T-cell (primary cell): ENCODE data around the gene NADK2. TPM values are rescaled to one million over a fixed set of nuclear protein-coding genes. Genes with fewer than 3 reads are reported as not detected.

Experiments used
- ATAC-seq, 4 experiments: fragments of 200-7000 bp in 3 of 4; fragments of 150-1000 bp in 1 of 4; cut with Tn5 transposase; replicated peaks in 1 of 4; 1 replicate in 3 of 4; 2 replicates in 1 of 4; pipeline ENCODE4 v1.10.0; 2021; ENCODE audit warnings: moderate library complexity in 3 of 4, mild to moderate bottlenecking in 2 of 4, moderate number of reproducible peaks in 1 of 4
- CTCF ChIA-PET, 2 donors: fragments of 300-600 bp; sonication (Branson Sonifier 250); formaldehyde crosslinking; loops; one replicate each; lab custom pipeline; 2022; ENCODE audit warnings: antibody characterized with exemption in 2 of 2; lab: Charles Lee
- POLR2A ChIA-PET, 2 donors: fragments of 300-600 bp; sonication (Branson Sonifier 250); formaldehyde crosslinking; loops; one replicate each; lab custom pipeline; 2022; ENCODE audit warnings: antibody characterized with exemption in 2 of 2; lab: Charles Lee
- DNase-seq, 35 experiments: peaks; one replicate each; pipeline versions ENCODE4 v3.0.0 to v3.0.0-alpha.2; 2013 to 2023
- H3K27ac ChIP-seq: one replicate; pipeline ENCODE4 v1.5.1; 2013; ENCODE audit warnings: low read length
- H3K27me3 ChIP-seq, 2 experiments: replicated peaks in 1 of 2; 1 replicate in 1 of 2; 2 replicates in 1 of 2; pipeline versions ENCODE4 v1.6.1 to v1.7.0; 2013; ENCODE audit warnings: low read length in 1 of 2, mixed read lengths in 1 of 2; ENCODE audit not compliant: control insufficient read depth in 2 of 2, insufficient read depth in 2 of 2; ENCODE audit errors: extremely low read depth in 1 of 2
- H3K36me3 ChIP-seq, 2 donors: 1 replicate in 1 of 2; 2 replicates in 1 of 2; pipeline versions ENCODE4 v1.6.1 to v1.7.0; 2013; ENCODE audit warnings: low read length in 1 of 2; ENCODE audit not compliant: control insufficient read depth in 2 of 2, insufficient read depth in 1 of 2; ENCODE audit errors: extremely low read depth in 1 of 2
- H3K4me1 ChIP-seq, 2 experiments: 1 replicate in 1 of 2; 2 replicates in 1 of 2; pipeline versions ENCODE4 v1.6.1 to v1.7.0; 2013; ENCODE audit warnings: low read length in 2 of 2, mixed read lengths in 1 of 2; ENCODE audit not compliant: insufficient read depth in 2 of 2, control insufficient read depth in 1 of 2; ENCODE audit errors: extremely low read depth in 1 of 2
- H3K4me3 ChIP-seq, 2 donors: 1 replicate in 1 of 2; 2 replicates in 1 of 2; pipeline versions ENCODE4 v1.5.1 to v1.7.0; 2013; ENCODE audit warnings: mild to moderate bottlenecking in 2 of 2, low read length in 1 of 2, moderate library complexity in 1 of 2; ENCODE audit not compliant: control insufficient read depth in 1 of 2; ENCODE audit errors: extremely low read depth in 1 of 2
- H3K9me3 ChIP-seq: 2 replicates; pipeline ENCODE4 v1.7.0; 2013
- H3K27ac Mint-ChIP-seq, 2 donors: one replicate each; pipeline ENCODE4 v1.8.0; 2020 to 2021; ENCODE audit warnings: mild to moderate bottlenecking in 2 of 2, mixed read lengths in 2 of 2
- H3K27me3 Mint-ChIP-seq, 2 donors: one replicate each; pipeline ENCODE4 v1.8.0; 2021 to 2022; ENCODE audit warnings: mixed read lengths in 2 of 2
- H3K36me3 Mint-ChIP-seq: one replicate; pipeline ENCODE4 v1.8.0; 2021; ENCODE audit warnings: mixed read lengths
- H3K4me1 Mint-ChIP-seq, 3 donors: one replicate each; pipeline ENCODE4 v1.8.0; 2020 to 2022; ENCODE audit warnings: mixed read lengths in 3 of 3, mild to moderate bottlenecking in 1 of 3
- H3K4me3 Mint-ChIP-seq, 3 donors: one replicate each; pipeline ENCODE4 v1.8.0; 2020 to 2022; ENCODE audit warnings: mild to moderate bottlenecking in 3 of 3, mixed read lengths in 3 of 3, moderate library complexity in 3 of 3
- H3K9me3 Mint-ChIP-seq, 3 donors: one replicate each; pipeline ENCODE4 v1.8.0; 2020 to 2022; ENCODE audit warnings: mixed read lengths in 3 of 3
- WGBS: methylation state at CpG from one replicate; pipeline ENCODE4 v1.1.5; 2013; ENCODE audit warnings: missing lambda C conversion rate; ENCODE audit not compliant: insufficient coverage; 5-methylcytosine and 5-hydroxymethylcytosine counted together
- total RNA-seq, 35 experiments: library from RNA in 6 of 35; stranded (reverse) in 6 of 35; fragments of 120-200 nt in 1 of 35; gene quantifications; one replicate each; pipeline versions ENCODE4 v1.2.1 to v1.2.4 and lab custom pipeline; 2013 to 2026

Gene NADK2
- total RNA-seq, 5 donors from 2014 or later (not counting 1 experiment from before 2014, with no cell fraction given), result 10.3 to 13.9 (median 13.2) TPM

DNA sequence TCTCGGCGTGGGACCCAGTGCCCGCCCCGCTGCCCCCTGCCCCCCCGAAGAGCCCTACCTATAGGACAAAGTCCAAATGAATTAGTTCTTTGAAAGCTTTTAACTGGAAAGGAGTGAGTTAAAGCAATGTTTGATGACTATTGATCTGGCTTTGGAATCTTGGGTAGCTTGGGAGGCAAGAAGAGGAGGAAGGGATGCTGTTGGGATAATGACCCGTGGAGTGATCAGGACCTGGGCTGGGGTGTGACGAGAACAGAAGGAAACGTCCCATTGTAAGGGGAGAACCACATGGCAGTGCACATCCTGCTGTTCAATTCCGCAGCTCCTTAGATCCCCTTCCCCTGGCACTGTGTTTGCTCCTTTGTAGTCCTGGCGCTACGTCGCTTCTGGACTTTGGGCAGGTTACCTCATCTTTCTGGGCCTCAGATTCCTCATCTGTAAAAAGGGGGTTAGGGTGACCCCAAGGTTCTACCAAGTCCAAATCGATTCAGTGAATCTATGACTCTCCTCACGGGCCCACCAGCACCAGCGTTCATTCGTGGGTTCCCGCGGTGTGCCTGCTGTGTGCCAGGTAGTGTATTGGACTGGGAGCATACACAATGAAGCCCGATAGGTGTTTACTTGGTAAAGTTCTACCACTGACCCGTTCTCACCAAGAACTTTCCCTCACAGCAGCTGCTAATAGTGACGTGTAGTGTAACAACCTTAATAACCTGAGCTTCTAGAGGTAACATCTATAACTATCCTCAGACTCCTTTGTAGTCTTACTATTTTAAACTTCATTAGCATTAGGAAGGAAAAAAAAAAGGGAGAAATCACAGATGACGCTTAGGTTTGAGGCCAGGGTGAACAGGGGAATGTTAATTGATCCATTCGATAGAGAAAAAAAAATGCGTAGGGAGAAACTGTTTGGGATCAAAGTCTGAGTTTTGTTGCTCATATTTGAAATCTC lies 1.1 kb upstream of the NADK2 start:
- peak overlapping the region; percentile 77 to 91 for H3K4me3 ChIP-seq
- H3K36me3 ChIP-seq, result no peaks in the 10 kb centered on the region
- no peaks in the 10 kb centered on the region for H3K9me3 ChIP-seq
- Mint-ChIP-seq H3K36me3 (no peaks in the 10 kb centered on the region), H3K9me3 (no peaks in the 10 kb centered on the region), H3K4me1 (peaks cover 43 to 46% (median 45%) of the 10 kb centered on the region in 3 donors), H3K27ac (peak overlapping the region; percentile 95 to 97), H3K4me3 (peak overlapping the region; percentile 83 to 92 (median 89)), H3K27me3 (peaks cover 0 to 1% of the 10 kb centered on the region in 2 donors)
- ATAC-seq, result no peak
- POLR2A ChIA-PET, result interaction anchor here (0.5 to 0.9 kb wide), 6 partner anchors 9 to 1304 kb away, joined by 3 to 8 read pairs (median 6); no protein-coding TSS in a partner anchor
- 40% methylated on average over 2 of the region's 24 CpGs for WGBS
- DNase-seq, result peak in 4 of 35 experiments; percentile 3 to 22 (median 6)
- H3K4me1 ChIP-seq, result peaks cover 8 to 20% of the 10 kb centered on the region in 2 experiments
- H3K27ac ChIP-seq, result peak overlapping the region; percentile 97
- CTCF ChIA-PET, result interaction anchor here (0.6 to 2.9 kb wide), 8 partner anchors 10 to 1313 kb away, joined by 3 to 8 read pairs (median 4); partner anchors contain the start of gene DNAJC21 (in 1 of the 2)
- H3K27me3 ChIP-seq, result no peaks in the 10 kb centered on the region

DNA sequence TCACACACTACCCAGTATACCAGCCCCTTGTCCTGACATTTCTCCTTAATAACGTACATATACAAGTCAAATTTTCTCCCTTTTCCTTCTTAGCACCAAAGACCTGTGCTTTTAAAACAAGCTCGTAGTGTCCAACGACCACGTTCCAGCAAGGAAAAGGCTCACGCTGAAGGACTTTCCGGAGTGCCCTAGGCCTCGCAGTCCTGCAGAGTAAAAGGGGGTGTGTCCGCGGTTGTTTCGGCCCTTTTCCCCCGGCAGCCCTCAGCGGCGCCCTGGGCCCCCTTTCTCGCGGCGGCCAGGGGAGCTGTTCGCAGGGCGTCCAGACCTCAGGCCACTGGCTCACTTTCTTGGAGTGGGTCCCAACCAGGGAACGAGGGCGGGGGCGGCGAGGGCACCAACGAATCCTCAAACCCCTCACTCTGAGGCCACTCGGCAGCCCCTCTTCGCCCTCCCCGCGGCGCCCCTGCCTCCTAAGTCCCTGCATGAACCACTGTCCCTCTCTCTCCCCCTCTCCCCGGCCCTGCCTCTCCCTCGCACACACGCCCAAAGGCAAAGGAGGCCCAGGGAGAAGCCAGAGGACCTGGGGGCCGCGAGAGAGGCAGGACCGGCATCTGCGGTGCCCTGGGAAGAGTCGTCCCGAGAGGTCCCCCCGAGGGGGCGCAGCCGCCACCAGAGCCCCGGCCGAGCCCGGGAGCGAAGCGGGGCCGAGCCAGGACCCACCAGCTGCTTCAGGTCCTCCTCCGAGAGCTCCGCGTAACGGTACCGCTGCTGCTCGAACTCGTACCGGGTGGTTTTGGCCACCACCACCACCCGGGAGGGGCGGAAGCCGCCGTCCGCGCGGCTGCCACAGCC lies 720 bp downstream of the NADK2 start:
- ChIA-PET POLR2A (interaction anchor here in 1 of 2 donors (0.6 kb wide), 1 partner anchor 1311 kb away, joined by 3 read pairs; no protein-coding TSS in a partner anchor), CTCF (interaction anchor here (0.8 to 2.9 kb wide), 9 partner anchors 14 to 1312 kb away, joined by 3 to 8 read pairs (median 4); partner anchors contain the start of genes DNAJC21 (in 1 of the 2), LMBRD2 (in 1 of the 2) and SKP2 (in 1 of the 2))

DNA sequence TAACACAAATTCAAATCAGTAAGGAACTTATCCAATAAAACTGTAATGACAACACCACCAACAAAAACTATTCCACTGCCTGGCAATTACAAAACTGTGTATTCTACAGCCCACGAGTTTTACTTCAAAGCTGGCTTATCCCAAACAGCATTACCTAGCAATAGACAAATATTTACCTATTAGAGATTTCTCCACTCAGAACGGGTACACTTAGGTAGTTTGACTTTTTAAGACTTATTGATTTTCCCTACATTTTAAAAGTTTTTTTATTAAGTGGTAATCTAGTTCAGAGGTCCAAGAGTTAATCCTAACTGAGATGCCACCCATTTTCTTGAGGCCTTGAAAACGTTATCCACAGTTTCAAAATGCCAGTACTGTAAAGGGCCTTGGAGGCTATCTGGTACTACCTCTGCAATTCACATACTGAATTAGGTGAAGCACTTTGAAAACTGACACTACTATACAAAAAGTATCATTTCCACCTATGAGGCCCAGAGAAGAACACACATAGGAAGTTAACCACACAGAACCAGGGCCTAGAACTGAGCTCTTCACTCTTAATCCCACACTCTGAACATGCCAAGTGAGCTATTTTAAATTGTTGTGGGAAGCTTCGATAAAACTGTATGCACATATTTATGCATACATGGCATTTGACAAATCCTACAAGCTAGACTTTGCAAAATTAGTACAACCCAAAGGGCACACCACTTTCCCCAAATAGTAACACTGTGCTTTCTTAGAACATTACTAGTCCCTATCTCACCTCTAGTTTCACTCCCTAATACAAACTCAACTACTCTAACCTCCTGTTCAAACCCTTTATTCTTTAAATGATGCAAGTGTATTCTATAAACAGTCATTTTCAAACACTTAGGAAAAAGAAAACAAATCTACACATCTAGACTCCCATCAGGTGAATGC lies 2.1 kb downstream of the NADK2 start:
- peaks cover 8 to 20% of the 10 kb centered on the region in 2 experiments for H3K4me1 ChIP-seq
- H3K4me3 ChIP-seq, result no peak overlapping the region
- Mint-ChIP-seq H3K9me3 (no peaks in the 10 kb centered on the region), H3K27me3 (no peaks in the 10 kb centered on the region), H3K27ac (peak overlapping the region; percentile 86 to 91), H3K4me1 (peaks cover 49 to 56% (median 50%) of the 10 kb centered on the region in 3 donors), H3K36me3 (no peaks in the 10 kb centered on the region), H3K4me3 (peak overlapping the region; percentile 78 to 83 (median 83))
- CTCF ChIA-PET, result interaction anchor here (0.5 to 0.9 kb wide), 2 partner anchors 12 to 1139 kb away, joined by 3 to 6 read pairs; no protein-coding TSS in a partner anchor
- POLR2A ChIA-PET, result no interaction called here
- H3K27ac ChIP-seq, result peak overlapping the region; percentile 88
- H3K36me3 ChIP-seq, result no peaks in the 10 kb centered on the region
- DNase-seq (peak in 1 of 35 experiments; percentile 11), ATAC-seq (no peak)
- no CpG with 5 or more reads among the region's 4 CpGs for WGBS
- H3K9me3 ChIP-seq, result no peaks in the 10 kb centered on the region
- no peaks in the 10 kb centered on the region for H3K27me3 ChIP-seq

More for the DNA sequence above, 720 bp downstream of the NADK2 start:
- no peaks in the 10 kb centered on the region for H3K27me3 ChIP-seq
- peaks cover 49 to 56% (median 50%) of the 10 kb centered on the region in 3 donors for H3K4me1 Mint-ChIP-seq
- no peaks in the 10 kb centered on the region for H3K36me3 ChIP-seq
- peaks cover 8 to 20% of the 10 kb centered on the region in 2 experiments for H3K4me1 ChIP-seq
- peak overlapping the region; percentile 77 to 91 for H3K4me3 ChIP-seq
- no peaks in the 10 kb centered on the region for H3K9me3 Mint-ChIP-seq
- 3% methylated on average over 55 of the region's 61 CpGs for WGBS
- peak in 2 of 4 experiments; percentile 6 to 15 for ATAC-seq
- peak overlapping the region; percentile 88 for H3K27ac ChIP-seq
- H3K27me3 Mint-ChIP-seq, result no peaks in the 10 kb centered on the region
- peak overlapping the region; percentile 78 to 83 (median 83) for H3K4me3 Mint-ChIP-seq
- peak overlapping the region; percentile 86 to 91 for H3K27ac Mint-ChIP-seq
- peak in 20 of 35 experiments; percentile 1 to 46 (median 14) for DNase-seq
- no peaks in the 10 kb centered on the region for H3K36me3 Mint-ChIP-seq
- no peaks in the 10 kb centered on the region for H3K9me3 ChIP-seq

DNA sequence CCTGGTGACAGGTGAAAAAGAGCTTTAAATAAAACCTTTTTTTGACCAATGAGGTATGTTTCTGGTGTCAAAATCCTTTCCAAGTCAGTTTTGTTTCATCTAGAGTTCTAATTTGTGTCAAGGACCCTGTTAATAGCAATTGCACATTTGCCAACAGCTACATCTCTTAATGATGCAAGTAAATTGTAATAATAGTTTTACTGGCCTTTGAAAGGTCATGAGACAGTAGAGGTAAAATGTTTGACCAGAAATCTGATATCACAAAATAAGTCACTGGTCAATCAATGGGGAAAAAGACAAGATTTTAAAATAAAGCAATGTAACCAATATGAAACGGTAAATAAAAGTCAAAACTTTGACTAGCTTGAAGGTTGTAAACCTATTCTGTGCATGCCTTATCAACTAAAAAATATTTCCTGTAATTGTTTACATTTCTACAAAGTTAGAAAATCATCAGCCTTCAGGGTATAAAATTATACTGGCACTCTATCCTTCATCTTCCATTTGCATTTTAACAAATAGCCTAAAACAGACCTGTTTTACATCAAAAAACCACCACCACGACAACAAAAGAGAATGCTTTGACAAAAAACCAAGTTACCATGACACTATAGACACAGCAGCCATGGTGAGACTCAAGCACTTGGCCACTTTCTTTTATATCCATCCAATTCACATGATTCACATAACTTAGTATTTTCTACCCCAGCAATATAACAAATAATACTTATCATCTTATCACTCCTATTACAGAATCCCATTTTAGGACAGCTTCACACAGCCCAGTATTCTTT lies 3.0 kb downstream of the NADK2 start:
- peaks cover 8 to 20% of the 10 kb centered on the region in 2 experiments for H3K4me1 ChIP-seq
- no peak overlapping the region for H3K4me3 ChIP-seq
- no peaks in the 10 kb centered on the region for H3K27me3 ChIP-seq
- Mint-ChIP-seq H3K27ac (peak overlapping the region; percentile 7 to 86), H3K27me3 (no peaks in the 10 kb centered on the region), H3K4me3 (no peak overlapping the region), H3K4me1 (peaks cover 44 to 52% (median 48%) of the 10 kb centered on the region in 3 donors), H3K36me3 (no peaks in the 10 kb centered on the region), H3K9me3 (no peaks in the 10 kb centered on the region)
- H3K36me3 ChIP-seq, result no peaks in the 10 kb centered on the region
- DNase-seq (no peak), ATAC-seq (no peak)
- ChIA-PET POLR2A (no interaction called here), CTCF (interaction anchor here in 1 of 2 donors (0.9 kb wide), 1 partner anchor 12 kb away, joined by 3 read pairs; no protein-coding TSS in a partner anchor)
- no peaks in the 10 kb centered on the region for H3K9me3 ChIP-seq
- no peak overlapping the region for H3K27ac ChIP-seq
- WGBS, result 82% methylated on average over 1 of the region's 2 CpGs

DNA sequence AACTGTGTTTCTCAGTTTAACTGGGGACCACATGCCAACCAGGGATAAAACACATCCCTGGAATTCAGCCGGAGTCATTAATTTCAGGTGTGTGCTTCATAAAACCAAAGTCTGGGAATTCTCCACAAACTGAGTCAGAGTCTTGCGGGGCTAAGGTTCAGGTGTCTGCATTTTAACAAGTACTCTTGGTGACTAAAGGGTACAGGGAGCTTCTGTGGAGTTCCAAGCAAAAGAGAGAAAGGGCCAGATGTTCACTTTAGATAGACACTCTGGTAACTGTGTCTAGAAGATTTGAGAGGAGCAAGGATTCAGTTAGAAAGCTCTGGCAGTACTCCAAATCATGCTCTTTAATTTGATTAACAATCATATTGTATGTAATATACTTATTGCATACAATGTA lies 4.0 kb downstream of the NADK2 start:
- H3K4me1 Mint-ChIP-seq, result peaks cover 38 to 45% (median 40%) of the 10 kb centered on the region in 3 donors
- CTCF ChIA-PET, result no interaction called here

More for the DNA sequence above, 4.0 kb downstream of the NADK2 start:
- Mint-ChIP-seq H3K27ac (peak overlapping the region in 1 of 2 donors; percentile 39), H3K27me3 (no peaks in the 10 kb centered on the region), H3K9me3 (no peaks in the 10 kb centered on the region), H3K4me3 (no peak overlapping the region), H3K36me3 (peaks cover 4% of the 10 kb centered on the region)
- DNase-seq (no peak), ATAC-seq (no peak)
- 100% methylated on average over 2 of the region's 2 CpGs for WGBS
- no peak overlapping the region for H3K4me3 ChIP-seq
- H3K27me3 ChIP-seq, result no peaks in the 10 kb centered on the region
- H3K4me1 ChIP-seq, result peaks cover 8 to 16% of the 10 kb centered on the region in 2 experiments
- no peaks in the 10 kb centered on the region for H3K9me3 ChIP-seq
- no peaks in the 10 kb centered on the region for H3K36me3 ChIP-seq
- POLR2A ChIA-PET, result no interaction called here
- no peak overlapping the region for H3K27ac ChIP-seq
